Fibroblast of skin of left biceps (primary cell): ENCODE measurements around the gene NFE2L2.
"Not testable (repeated sequence)": the region's sequence is repeated elsewhere in the genome, so short reads cannot be mapped to it uniquely, and the experiment has no call there.

Experiments
- DNase-seq, 2 experiments: peaks; one replicate each; pipeline ENCODE4 v3.0.0-alpha.2; 2013; ENCODE audit warnings: low read depth in 2 of 2

Gene NFE2L2

GRCh38 chr2:177237932-177238331, 26.6 kb downstream of the NFE2L2 start:
- no peak for DNase-seq

- no peak for DNase-seq
Observed at GRCh38 chr2:177235855-177236437, 28.6 kb downstream of the NFE2L2 start.

- no peak for DNase-seq
Observed at GRCh38 chr2:177234267-177234666, 30.3 kb downstream of the NFE2L2 start.

GRCh38 chr2:177232098-177232704, 32.3 kb downstream of the NFE2L2 start:
- no peak for DNase-seq

GRCh38 chr2:177231270-177231669, 33.3 kb downstream of the NFE2L2 start:
- DNase-seq = no peak

GRCh38 chr2:177229442-177230242, 34.9 kb downstream of the NFE2L2 start:
- DNase-seq = no peak

GRCh38 chr2:177225965-177226360, 38.6 kb downstream of the NFE2L2 start:
- no peak for DNase-seq

GRCh38 chr2:177223436-177223835, 41.1 kb downstream of the NFE2L2 start:
- DNase-seq = not testable (repeated sequence)

- DNase-seq = no peak
Observed at GRCh38 chr2:177221970-177222369, 42.6 kb downstream of the NFE2L2 start.

- no peak for DNase-seq
Observed at GRCh38 chr2:177221534-177221933, 43.0 kb downstream of the NFE2L2 start.

- not testable (repeated sequence) for DNase-seq
Observed at GRCh38 chr2:177219787-177220186, 44.7 kb downstream of the NFE2L2 start.

- no peak for DNase-seq
Observed at GRCh38 chr2:177217247-177217843, 47.2 kb downstream of the NFE2L2 start.

- peak; percentile 75 to 78 for DNase-seq
Observed at GRCh38 chr2:177212891-177213856, 51.4 kb downstream of the NFE2L2 start.

- peak; percentile 98 to 99 for DNase-seq
Observed at GRCh38 chr2:177212106-177212890, 52.2 kb downstream of the NFE2L2 start, which contains the start of gene HNRNPA3. Gene HNRNPA3 (plus strand): TSS chr2:177212794. CDS start chr2:177212800, 6 bp downstream.

- no peak for DNase-seq
Observed at GRCh38 chr2:177211576-177212105, 52.9 kb downstream of the NFE2L2 start.

GRCh38 chr2:177211169-177211568, 53.4 kb downstream of the NFE2L2 start:
- no peak for DNase-seq

- DNase-seq = no peak
Observed at GRCh38 chr2:177207101-177207500, 57.4 kb downstream of the NFE2L2 start.

GRCh38 chr2:177204417-177204816, 60.1 kb downstream of the NFE2L2 start:
- no peak for DNase-seq

- no peak for DNase-seq
Observed at GRCh38 chr2:177201919-177202346, 62.6 kb downstream of the NFE2L2 start.

- DNase-seq = not testable (repeated sequence)
Observed at GRCh38 chr2:177200419-177200818, 64.1 kb downstream of the NFE2L2 start.
